GM18909 (cell line): Measurements from ENCODE around the gene VGF.
"Not testable (repeated sequence)": the region's sequence is repeated elsewhere in the genome, so short reads cannot be mapped to it uniquely, and the experiment has no call there.

Experiments
- ATAC-seq: cut with Tn5 transposase; IDR thresholded peaks from one replicate; pipeline ENCODE4 v1.9.1; 2021; ENCODE audit warnings: mild to moderate bottlenecking; ENCODE audit not compliant: unreplicated experiment, poor library complexity

The VGF gene

GRCh38 chr7:101140339-101140699 lies 25.1 kb downstream of the VGF start:
- ATAC-seq, result no peak

GRCh38 chr7:101138213-101138870 lies 27.0 kb downstream of the VGF start:
- peak; percentile 77 for ATAC-seq

- no peak for ATAC-seq
Measured at GRCh38 chr7:101137651-101138212, 27.6 kb downstream of the VGF start.

GRCh38 chr7:101134399-101134980 lies 30.9 kb downstream of the VGF start:
- ATAC-seq, result no peak

GRCh38 chr7:101133621-101134398 lies 31.6 kb downstream of the VGF start:
- ATAC-seq, result no peak

- ATAC-seq, result not testable (repeated sequence)
Measured at GRCh38 chr7:101132626-101133600, 32.5 kb downstream of the VGF start.

GRCh38 chr7:101129603-101130117 lies 35.7 kb downstream of the VGF start:
- no peak for ATAC-seq

GRCh38 chr7:101128040-101128834 lies 37.1 kb downstream of the VGF start:
- ATAC-seq, result no peak

GRCh38 chr7:101127460-101128039 lies 37.8 kb downstream of the VGF start:
- no peak for ATAC-seq

- ATAC-seq, result peak; percentile 61
Measured at GRCh38 chr7:101126651-101127459, 38.5 kb downstream of the VGF start, which contains the start of gene SERPINE1. SERPINE1 (plus strand) TSS chr7:101127104; CDS start chr7:101128394, 1,290 bp downstream.

- peak; percentile 64 for ATAC-seq
Measured at GRCh38 chr7:101125989-101126650, 39.2 kb downstream of the VGF start.

GRCh38 chr7:101124376-101125056 lies 40.9 kb downstream of the VGF start:
- ATAC-seq, result no peak

GRCh38 chr7:101123703-101124068 lies 41.7 kb downstream of the VGF start:
- no peak for ATAC-seq

GRCh38 chr7:101122933-101123702 lies 42.3 kb downstream of the VGF start:
- no peak for ATAC-seq

- ATAC-seq, result no peak
Measured at GRCh38 chr7:101121991-101122932, 43.1 kb downstream of the VGF start.
